GM23338 (cell line): ENCODE data around the gene DMAC2L. TPM values are rescaled to one million over a fixed set of nuclear protein-coding genes. Genes with fewer than 3 reads are reported as not detected.

Source experiments
- ATAC-seq: fragments of 200-7000 bp; cut with Tn5 transposase; 3 replicates; pipeline ENCODE4 v1.9.1; 2020
- DNase-seq: peaks from one replicate; pipeline ENCODE4 v3.0.0-alpha.2; 2015; ENCODE audit warnings: low spot score
- H2AFZ ChIP-seq: fragments of 200-600 bp; sonication (generic); 2 replicates; pipeline ENCODE4 v1.8.0; 2016; ENCODE audit warnings: antibody characterized with exemption, mild to moderate bottlenecking, moderate library complexity
- H3F3A ChIP-seq: fragments of 200-600 bp; sonication (generic); replicated peaks from 2 replicates; pipeline ENCODE4 v1.8.0; 2017; ENCODE audit warnings: antibody characterized with exemption, mixed run types, low read depth
- H3K27ac ChIP-seq: fragments of 200-600 bp; sonication (generic); 2 replicates; pipeline ENCODE4 v1.6.1; 2016; ENCODE audit warnings: low read depth
- H3K27me3 ChIP-seq: fragments of 200-600 bp; sonication (generic); 2 replicates; pipeline ENCODE4 v1.8.0; 2016; ENCODE audit warnings: mild to moderate bottlenecking, mixed run types, moderate library complexity; ENCODE audit not compliant: insufficient read depth
- H3K36me3 ChIP-seq: fragments of 200-600 bp; sonication (generic); 2 replicates; pipeline ENCODE4 v1.8.0; 2016; ENCODE audit warnings: mild to moderate bottlenecking; ENCODE audit not compliant: insufficient read depth
- H3K4me1 ChIP-seq: fragments of 200-600 bp; sonication (generic); 2 replicates; pipeline ENCODE4 v1.8.0; 2016; ENCODE audit warnings: mild to moderate bottlenecking, moderate library complexity; ENCODE audit not compliant: insufficient read depth
- H3K4me2 ChIP-seq: fragments of 200-600 bp; sonication (generic); 2 replicates; pipeline ENCODE4 v1.7.1; 2017; ENCODE audit warnings: mixed run types
- H3K4me3 ChIP-seq: fragments of 200-600 bp; sonication (generic); 2 replicates; pipeline ENCODE4 v1.6.1; 2016; ENCODE audit warnings: mixed run types
- H3K79me2 ChIP-seq: fragments of 200-600 bp; sonication (generic); replicated peaks from 2 replicates; pipeline ENCODE4 v1.8.0; 2017; ENCODE audit warnings: mild to moderate bottlenecking; ENCODE audit not compliant: insufficient read depth
- H3K9me2 ChIP-seq: fragments of 200-600 bp; sonication (generic); 2 replicates; pipeline ENCODE4 v1.8.0; 2017; ENCODE audit not compliant: insufficient read depth
- H4K20me1 ChIP-seq: fragments of 200-600 bp; sonication (generic); replicated peaks from 2 replicates; pipeline ENCODE4 v1.8.0; 2017; ENCODE audit warnings: mild to moderate bottlenecking; ENCODE audit not compliant: insufficient read depth
- H3K27ac Mint-ChIP-seq: 2 replicates; pipeline ENCODE4 v1.8.0; 2020; ENCODE audit warnings: inconsistent platforms, mild to moderate bottlenecking, moderate library complexity, mixed read lengths
- H3K27me3 Mint-ChIP-seq: 3 replicates; pipeline ENCODE4 v1.8.0; 2022; ENCODE audit warnings: low read depth, mild to moderate bottlenecking, moderate library complexity, mixed read lengths, inconsistent platforms; ENCODE audit not compliant: insufficient read depth, poor library complexity
- H3K36me3 Mint-ChIP-seq: 3 replicates; pipeline ENCODE4 v1.8.0; 2021; ENCODE audit warnings: low read depth, mild to moderate bottlenecking, inconsistent platforms, moderate library complexity, mixed read lengths
- H3K4me1 Mint-ChIP-seq: 3 replicates; pipeline ENCODE4 v1.8.0; 2020; ENCODE audit warnings: mild to moderate bottlenecking, inconsistent platforms, mixed read lengths
- H3K4me3 Mint-ChIP-seq: 3 replicates; pipeline ENCODE4 v1.8.0; 2021; ENCODE audit warnings: moderate library complexity, mild to moderate bottlenecking, inconsistent platforms, mixed read lengths
- H3K9me3 Mint-ChIP-seq: 3 replicates; pipeline ENCODE4 v1.8.0; 2020; ENCODE audit warnings: moderate library complexity, mild to moderate bottlenecking, inconsistent platforms, mixed read lengths
- CREB1 ChIP-seq: fragments of 250-450 bp; sonication (Bioruptor Pico); IDR thresholded peaks from 2 replicates; pipeline ENCODE4 v1.5.0; 2020; ENCODE audit warnings: low read depth, mild to moderate bottlenecking, moderate library complexity
- CTCF ChIP-seq, 2 experiments: fragments of 200-600 bp in 1 of 2; sonication (generic) in 1 of 2; conservative IDR thresholded peaks; 2 replicates each; pipeline versions ENCODE4 v1.5.1 to v1.6.1; 2016 to 2017; ENCODE audit warnings: antibody characterized with exemption in 2 of 2, low read depth in 2 of 2, mild to moderate bottlenecking in 2 of 2, moderate library complexity in 1 of 2
- ETS1 ChIP-seq: IDR thresholded peaks from 2 replicates; pipeline ENCODE4 v1.6.1; 2016; ENCODE audit warnings: antibody characterized with exemption
- EZH2 ChIP-seq: fragments of 200-600 bp; sonication (generic); IDR thresholded peaks from one replicate; pipeline ENCODE4 v1.8.0; 2017; ENCODE audit warnings: antibody characterized with exemption, mild to moderate bottlenecking, low read depth; ENCODE audit not compliant: unreplicated experiment
- EZH2phosphoT487 ChIP-seq: fragments of 200-600 bp; sonication (generic); IDR thresholded peaks from one replicate; pipeline ENCODE4 v1.8.1; 2018; ENCODE audit warnings: antibody characterized with exemption; ENCODE audit not compliant: unreplicated experiment
- JUNB ChIP-seq: IDR thresholded peaks from one replicate; pipeline ENCODE4 v1.6.1; 2016; ENCODE audit warnings: antibody characterized with exemption; ENCODE audit not compliant: unreplicated experiment
- NANOG ChIP-seq: IDR thresholded peaks from 2 replicates; pipeline ENCODE4 v1.6.1; 2016; ENCODE audit warnings: antibody characterized with exemption, borderline replicate concordance
- POLR2AphosphoS5 ChIP-seq: IDR thresholded peaks from 2 replicates; pipeline ENCODE4 v1.6.1; 2016; ENCODE audit warnings: antibody characterized with exemption, low read depth
- REST ChIP-seq: IDR thresholded peaks from one replicate; pipeline ENCODE4 v1.6.1; 2018; ENCODE audit warnings: antibody characterized with exemption; ENCODE audit not compliant: unreplicated experiment
- ZNF114 ChIP-seq: fragments of 250-450 bp; sonication (Bioruptor Pico); IDR thresholded peaks from 2 replicates; pipeline ENCODE4 v1.5.0; 2020; ENCODE audit warnings: mild to moderate bottlenecking, moderate library complexity
- ZNF331 ChIP-seq: fragments of 250-450 bp; sonication (Bioruptor Pico); IDR thresholded peaks from 2 replicates; pipeline ENCODE4 v1.5.0; 2020; ENCODE audit warnings: low read depth, mild to moderate bottlenecking, moderate library complexity
- ZNF462 ChIP-seq: fragments of 250-450 bp; sonication (Bioruptor Pico); IDR thresholded peaks from 2 replicates; pipeline ENCODE4 v1.5.0; 2020; ENCODE audit warnings: mild to moderate bottlenecking, moderate library complexity
- polyA plus RNA-seq: library from polyadenylated mRNA; unstranded; fragments of >200 nt; fragmentation: Nextera tagmentation; extraction: Ambion mirVana; gene quantifications from 2 replicates; pipeline ENCODE4 v1.2.1, GENCODE V29; 2016
- total RNA-seq: library from RNA; depleted of rRNA; stranded (reverse); fragments of >200 nt; shearing (Covaris generic); gene quantifications from 2 replicates; pipeline ENCODE4 v1.2.3, GENCODE V29; 2014

The DMAC2L gene
- total and polyA plus RNA-seq, 2 experiments from 2014 or later = 22.5 to 33.8 TPM

- TF ChIP-seq ZNF462 = no peak
- TF ChIP-seq NANOG = no peak
- no peak for TF ChIP-seq POLR2AphosphoS5
- TF ChIP-seq EZH2 = no peak
- TF ChIP-seq CTCF (conservative IDR thresholded peaks at IDR 0.05; ENCODE audit: low read depth in 2 of 2) = no peak
- TF ChIP-seq ZNF114 (CRISPR knock-in tag) = no peak
- no peak for TF ChIP-seq EZH2phosphoT487
- no peak for TF ChIP-seq JUNB
These were observed 59.4 kb downstream of the DMAC2L start (continued) for GRCh38 chr14:50371546-50371945.

GRCh38 chr14:50373959-50374358 is 61.8 kb downstream of the DMAC2L start:
- Mint-ChIP-seq H3K27ac (no peak overlapping the region), H3K27me3 (peaks cover 2% of the 10 kb centered on the region), H3K9me3 (no peaks in the 10 kb centered on the region), H3K4me3 (no peak overlapping the region), H3K4me1 (no peaks in the 10 kb centered on the region), H3K36me3 (no peaks in the 10 kb centered on the region)
- Histone ChIP-seq H4K20me1 (no peaks in the 10 kb centered on the region), H3K9me2 (no peaks in the 10 kb centered on the region), H3K27me3 (no peaks in the 10 kb centered on the region), H3K4me2 (no peak overlapping the region), H2AFZ (no peak overlapping the region), H3K4me1 (no peaks in the 10 kb centered on the region), H3K27ac (no peak overlapping the region), H3F3A (no peaks in the 10 kb centered on the region), H3K4me3 (no peak overlapping the region), H3K79me2 (no peaks in the 10 kb centered on the region), H3K36me3 (no peaks in the 10 kb centered on the region)
- ATAC-seq (no peak), DNase-seq (no peak)
- no peak for TF ChIP-seq ZNF331 (CRISPR knock-in tag)
- no peak for TF ChIP-seq JUNB
- no peak for TF ChIP-seq EZH2phosphoT487
- TF ChIP-seq NANOG = no peak
- no peak for TF ChIP-seq EZH2
- TF ChIP-seq CREB1 (CRISPR knock-in tag) = no peak
- no peak for TF ChIP-seq ETS1
- no peak for TF ChIP-seq REST
- TF ChIP-seq ZNF114 (CRISPR knock-in tag) = no peak
